OCI-LY1 (cell line): Measurements from ENCODE around the gene PPP1R12B.

Experiments used
- CTCF ChIP-seq: fragments of 200-600 bp; sonication (generic), shearing (Covaris generic); IDR thresholded peaks from 2 replicates; pipeline ENCODE4 v1.5.1; 2017; ENCODE audit warnings: mild to moderate bottlenecking, antibody characterized with exemption, low read length, moderate library complexity, mixed read lengths
- EZH2 ChIP-seq: fragments of 200-600 bp; sonication (generic), shearing (Covaris generic); IDR thresholded peaks from 2 replicates; pipeline ENCODE4 v1.8.0; 2017; ENCODE audit warnings: borderline replicate concordance, mixed run types, mild to moderate bottlenecking, antibody characterized with exemption, low read length, moderate library complexity, mixed read lengths

GRCh38 chr1:202471246-202471645, 122.7 kb downstream of the PPP1R12B start:
- TF ChIP-seq CTCF (no peak), EZH2 (no peak)
